ENCODE results near the gene NUP188.

DNA sequence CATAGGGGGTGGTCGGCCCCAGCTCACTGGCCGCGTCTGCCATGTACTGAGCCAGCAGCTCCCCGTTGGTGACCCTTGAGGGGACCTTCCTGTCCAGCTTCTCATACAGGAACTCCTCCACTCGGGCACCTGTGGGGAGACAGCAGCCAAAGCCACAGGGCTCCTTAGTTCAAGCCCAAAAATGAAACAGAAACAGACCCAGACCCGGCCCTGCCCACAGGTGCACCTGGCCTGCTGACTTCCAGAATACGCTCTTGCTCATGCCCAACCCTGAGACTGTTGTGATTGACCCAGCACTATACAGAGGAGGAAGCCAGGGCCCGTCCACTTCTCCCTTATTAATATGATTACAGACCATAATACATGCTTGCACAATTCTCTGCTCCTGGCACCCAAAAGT, 73.6 kb downstream of the NUP188 start:
- TF ChIP-seq, protein P1, sequence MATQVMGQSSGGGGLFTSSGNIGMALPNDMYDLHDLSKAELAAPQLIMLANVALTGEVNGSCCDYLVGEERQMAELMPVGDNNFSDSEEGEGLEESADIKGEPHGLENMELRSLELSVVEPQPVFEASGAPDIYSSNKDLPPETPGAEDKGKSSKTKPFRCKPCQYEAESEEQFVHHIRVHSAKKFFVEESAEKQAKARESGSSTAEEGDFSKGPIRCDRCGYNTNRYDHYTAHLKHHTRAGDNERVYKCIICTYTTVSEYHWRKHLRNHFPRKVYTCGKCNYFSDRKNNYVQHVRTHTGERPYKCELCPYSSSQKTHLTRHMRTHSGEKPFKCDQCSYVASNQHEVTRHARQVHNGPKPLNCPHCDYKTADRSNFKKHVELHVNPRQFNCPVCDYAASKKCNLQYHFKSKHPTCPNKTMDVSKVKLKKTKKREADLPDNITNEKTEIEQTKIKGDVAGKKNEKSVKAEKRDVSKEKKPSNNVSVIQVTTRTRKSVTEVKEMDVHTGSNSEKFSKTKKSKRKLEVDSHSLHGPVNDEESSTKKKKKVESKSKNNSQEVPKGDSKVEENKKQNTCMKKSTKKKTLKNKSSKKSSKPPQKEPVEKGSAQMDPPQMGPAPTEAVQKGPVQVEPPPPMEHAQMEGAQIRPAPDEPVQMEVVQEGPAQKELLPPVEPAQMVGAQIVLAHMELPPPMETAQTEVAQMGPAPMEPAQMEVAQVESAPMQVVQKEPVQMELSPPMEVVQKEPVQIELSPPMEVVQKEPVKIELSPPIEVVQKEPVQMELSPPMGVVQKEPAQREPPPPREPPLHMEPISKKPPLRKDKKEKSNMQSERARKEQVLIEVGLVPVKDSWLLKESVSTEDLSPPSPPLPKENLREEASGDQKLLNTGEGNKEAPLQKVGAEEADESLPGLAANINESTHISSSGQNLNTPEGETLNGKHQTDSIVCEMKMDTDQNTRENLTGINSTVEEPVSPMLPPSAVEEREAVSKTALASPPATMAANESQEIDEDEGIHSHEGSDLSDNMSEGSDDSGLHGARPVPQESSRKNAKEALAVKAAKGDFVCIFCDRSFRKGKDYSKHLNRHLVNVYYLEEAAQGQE (IDR thresholded peaks at IDR 0.05; ENCODE audit: insufficient replicate concordance, low read depth): no peak
- TF ChIP-seq POLR2AphosphoS5 (IDR thresholded peaks at IDR 0.05; ENCODE audit: low read depth) (no peak), CTCF (IDR thresholded peaks at IDR 0.05; ENCODE audit: insufficient read depth, low read length) (no peak)
